ENCODE data around the gene GALNT16.

Gene GALNT16

DNA sequence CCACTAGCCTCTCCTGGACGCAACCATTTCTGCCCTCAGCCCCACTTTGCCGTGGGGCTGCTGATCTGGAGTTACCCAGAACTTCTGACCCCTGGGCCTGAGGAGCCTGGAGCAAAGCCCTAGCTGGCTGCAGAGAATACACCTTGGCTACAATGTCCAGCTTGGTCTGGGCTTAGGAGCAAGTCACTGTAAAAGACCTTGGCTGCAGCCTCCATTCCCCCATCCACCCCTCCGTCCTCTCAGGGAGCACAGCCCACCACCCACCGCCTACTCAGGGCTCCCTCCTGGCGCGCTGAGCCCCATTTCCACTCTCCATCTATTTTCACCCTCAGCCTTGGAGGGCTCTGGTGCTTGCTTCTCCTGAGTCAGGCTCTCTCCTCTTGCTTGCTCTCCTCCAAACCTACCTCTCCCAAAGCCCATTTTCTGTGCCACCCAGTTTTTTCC lies 95.2 kb downstream of the GALNT16 start:
- Histone ChIP-seq H3K36me3 (replicated peaks; ENCODE audit: insufficient read depth, low read length) (no peaks in the 10 kb centered on the region), H3K4me3 (ENCODE audit: low read length) (peak overlapping the region; percentile 12; the same call in 1 of the 2 replicates), H3K4me2 (ENCODE audit: low read depth, low read length) (peak overlapping the region; percentile 88; the same call in 1 of the 2 replicates), H3K9ac (ENCODE audit: low read length) (no peak overlapping the region; the same call in 1 of the 2 replicates), H3K79me2 (ENCODE audit: low read length) (no peaks in the 10 kb centered on the region), H3K9me2 (replicated peaks; ENCODE audit: insufficient read depth, low read length) (no peaks in the 10 kb centered on the region), H3F3A (ENCODE audit: insufficient read depth, low read length) (peaks cover 9% of the 10 kb centered on the region; the same call in 1 of the 2 replicates), H3K27me3 (replicated peaks; ENCODE audit: insufficient read depth, low read length) (no peaks in the 10 kb centered on the region), H4K20me1 (ENCODE audit: insufficient read depth, low read length) (no peaks in the 10 kb centered on the region), H2AFZ (ENCODE audit: low read length) (no peak overlapping the region), H3K27ac (ENCODE audit: low read length) (peak overlapping the region; percentile 79; the same call in 1 of the 2 replicates), H3K9me3 (replicated peaks; ENCODE audit: insufficient read depth, low read length) (no peaks in the 10 kb centered on the region), H3K4me1 (ENCODE audit: low read length) (peaks cover 18% of the 10 kb centered on the region)
- no peak for TF ChIP-seq EZH2 (optimal IDR thresholded peaks at IDR 0.05; ENCODE audit: low read depth, low read length)
- TF ChIP-seq, protein P1, sequence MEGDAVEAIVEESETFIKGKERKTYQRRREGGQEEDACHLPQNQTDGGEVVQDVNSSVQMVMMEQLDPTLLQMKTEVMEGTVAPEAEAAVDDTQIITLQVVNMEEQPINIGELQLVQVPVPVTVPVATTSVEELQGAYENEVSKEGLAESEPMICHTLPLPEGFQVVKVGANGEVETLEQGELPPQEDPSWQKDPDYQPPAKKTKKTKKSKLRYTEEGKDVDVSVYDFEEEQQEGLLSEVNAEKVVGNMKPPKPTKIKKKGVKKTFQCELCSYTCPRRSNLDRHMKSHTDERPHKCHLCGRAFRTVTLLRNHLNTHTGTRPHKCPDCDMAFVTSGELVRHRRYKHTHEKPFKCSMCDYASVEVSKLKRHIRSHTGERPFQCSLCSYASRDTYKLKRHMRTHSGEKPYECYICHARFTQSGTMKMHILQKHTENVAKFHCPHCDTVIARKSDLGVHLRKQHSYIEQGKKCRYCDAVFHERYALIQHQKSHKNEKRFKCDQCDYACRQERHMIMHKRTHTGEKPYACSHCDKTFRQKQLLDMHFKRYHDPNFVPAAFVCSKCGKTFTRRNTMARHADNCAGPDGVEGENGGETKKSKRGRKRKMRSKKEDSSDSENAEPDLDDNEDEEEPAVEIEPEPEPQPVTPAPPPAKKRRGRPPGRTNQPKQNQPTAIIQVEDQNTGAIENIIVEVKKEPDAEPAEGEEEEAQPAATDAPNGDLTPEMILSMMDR (IDR thresholded peaks at IDR 0.05; ENCODE audit: low read length): no peak
- TF ChIP-seq EZH2phosphoT487 (IDR thresholded peaks at IDR 0.05; ENCODE audit: low read length): no peak
- no peak for DNase-seq

DNA sequence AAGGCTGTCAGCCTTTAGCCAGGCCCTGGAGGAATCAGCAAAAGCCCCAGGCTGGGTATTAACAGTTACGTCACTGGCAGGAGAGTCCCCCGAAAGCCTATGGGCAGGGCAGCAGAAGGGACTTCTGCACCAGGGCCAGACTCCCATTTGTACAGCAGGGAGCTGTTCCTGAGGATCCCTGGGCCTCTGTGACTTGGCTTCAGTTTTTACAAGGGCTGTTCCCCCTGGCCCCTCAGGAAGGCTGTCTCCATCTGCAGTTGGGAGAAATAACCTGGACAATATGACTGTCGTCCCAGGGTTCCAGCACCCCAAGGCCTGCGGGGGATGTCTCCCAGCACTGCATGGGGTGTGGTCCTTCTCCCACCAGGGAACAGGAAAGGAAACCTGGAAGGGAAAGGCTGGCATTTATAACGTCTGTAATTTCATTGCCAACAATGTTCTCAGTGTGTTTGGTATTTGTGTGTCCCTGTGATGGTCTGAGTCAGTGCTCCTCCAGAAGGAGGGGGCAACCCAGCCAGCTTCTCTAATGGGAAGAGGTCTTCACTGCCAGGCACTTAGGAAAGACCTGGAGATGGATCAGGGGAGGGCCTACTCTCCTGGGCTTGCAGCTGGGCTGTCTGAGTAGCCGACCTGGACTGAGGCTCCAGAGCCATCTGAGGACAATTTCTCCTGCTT lies 95.8 kb downstream of the GALNT16 start:
- TF ChIP-seq, protein P1 (IDR thresholded peaks at IDR 0.05; ENCODE audit: low read length): no peak
- TF ChIP-seq EZH2phosphoT487 (IDR thresholded peaks at IDR 0.05; ENCODE audit: low read length): no peak
- no peak for TF ChIP-seq EZH2 (optimal IDR thresholded peaks at IDR 0.05; ENCODE audit: low read depth, low read length)
- H3K9me2 ChIP-seq (replicated peaks; ENCODE audit: insufficient read depth, low read length): no peaks in the 10 kb centered on the region
- H3F3A ChIP-seq (ENCODE audit: insufficient read depth, low read length): peaks cover 9% of the 10 kb centered on the region; the same call in 1 of the 2 replicates
- H3K79me2 ChIP-seq (ENCODE audit: low read length): no peaks in the 10 kb centered on the region
- H3K9me3 ChIP-seq (replicated peaks; ENCODE audit: insufficient read depth, low read length): no peaks in the 10 kb centered on the region
- no peak overlapping the region for H3K9ac ChIP-seq (ENCODE audit: low read length)
- H3K36me3 ChIP-seq (replicated peaks; ENCODE audit: insufficient read depth, low read length): no peaks in the 10 kb centered on the region
- H3K4me2 ChIP-seq (ENCODE audit: low read depth, low read length): no peak overlapping the region
- H3K27me3 ChIP-seq (replicated peaks; ENCODE audit: insufficient read depth, low read length): no peaks in the 10 kb centered on the region
- H3K4me1 ChIP-seq (ENCODE audit: low read length): peaks cover 18% of the 10 kb centered on the region
- no peak for DNase-seq
- no peaks in the 10 kb centered on the region for H4K20me1 ChIP-seq (ENCODE audit: insufficient read depth, low read length)
- no peak overlapping the region for H3K27ac ChIP-seq (ENCODE audit: low read length)
- no peak overlapping the region for H3K4me3 ChIP-seq (ENCODE audit: low read length)
- H2AFZ ChIP-seq (ENCODE audit: low read length): no peak overlapping the region

DNA sequence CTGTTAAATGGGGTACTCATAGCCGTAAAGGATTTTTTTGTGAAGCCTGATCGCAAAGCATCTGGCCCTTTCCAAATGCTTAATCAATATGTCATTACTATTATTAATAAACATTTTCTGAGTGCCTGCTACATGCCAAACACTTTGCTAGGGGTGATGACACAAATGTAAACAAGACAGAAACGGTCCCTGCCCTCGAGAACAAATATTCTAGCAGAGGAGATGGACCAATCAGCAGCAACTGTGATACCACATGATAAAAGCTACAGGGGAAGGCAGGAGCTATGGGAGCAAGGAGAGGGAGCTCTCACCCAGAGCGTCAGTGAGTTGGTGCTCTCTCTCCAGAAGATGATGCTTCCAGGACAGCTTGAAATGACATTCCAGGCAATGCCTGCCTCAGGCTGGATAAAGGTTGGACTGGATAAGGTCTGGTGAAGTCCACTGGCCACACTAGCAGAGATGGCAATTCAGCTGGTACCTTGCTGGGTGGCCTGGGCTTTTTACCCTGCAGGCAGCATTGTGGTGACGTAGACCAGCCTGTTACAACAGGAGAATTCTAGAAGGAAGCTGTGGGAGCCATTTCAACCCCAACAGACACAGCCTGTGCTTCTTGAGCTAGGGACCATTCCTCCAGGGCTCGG lies 97.1 kb downstream of the GALNT16 start:
- Histone ChIP-seq H3K9me2 (replicated peaks; ENCODE audit: insufficient read depth, low read length) (no peaks in the 10 kb centered on the region), H3F3A (ENCODE audit: insufficient read depth, low read length) (peaks cover 9% of the 10 kb centered on the region; the same call in 1 of the 2 replicates), H4K20me1 (ENCODE audit: insufficient read depth, low read length) (no peaks in the 10 kb centered on the region), H3K4me2 (ENCODE audit: low read depth, low read length) (no peak overlapping the region), H3K79me2 (ENCODE audit: low read length) (no peaks in the 10 kb centered on the region), H3K4me1 (ENCODE audit: low read length) (peaks cover 18% of the 10 kb centered on the region), H3K9me3 (replicated peaks; ENCODE audit: insufficient read depth, low read length) (no peaks in the 10 kb centered on the region), H3K36me3 (replicated peaks; ENCODE audit: insufficient read depth, low read length) (no peaks in the 10 kb centered on the region), H3K27me3 (replicated peaks; ENCODE audit: insufficient read depth, low read length) (no peaks in the 10 kb centered on the region), H2AFZ (ENCODE audit: low read length) (no peak overlapping the region), H3K4me3 (ENCODE audit: low read length) (no peak overlapping the region), H3K9ac (ENCODE audit: low read length) (no peak overlapping the region), H3K27ac (ENCODE audit: low read length) (no peak overlapping the region)
- TF ChIP-seq EZH2phosphoT487 (IDR thresholded peaks at IDR 0.05; ENCODE audit: low read length): no peak
- no peak for DNase-seq

Measured in MM.1S (cell line).